Endothelial cell of umbilical vein (primary cell): ENCODE measurements around the gene PPP1R11. TPM values are rescaled to one million over a fixed set of nuclear protein-coding genes. Genes with fewer than 3 reads are reported as not detected.

ENCODE experiments used
- polyA plus RNA-seq, 4 experiments: library from polyadenylated mRNA; depleted of rRNA in 3 of 4; stranded (reverse) in 3 of 4; unstranded in 1 of 4; fragments of >200 nt; gene quantifications; 2 replicates each; pipeline versions ENCODE4 v1.2.1 to v1.2.3, GENCODE V29; 2011 to 2012; ENCODE audit warnings: missing spikeins in 1 of 4
- small RNA-seq: library from RNA; depleted of rRNA; stranded (forward); fragments of <200 nt; gene quantifications from one replicate; pipeline ENCODE3, GENCODE V24; 2012; ENCODE audit warnings: low replicate concordance, low read depth; ENCODE audit not compliant: insufficient read depth, insufficient read length
- total RNA-seq: library from RNA; stranded (reverse); gene quantifications from 2 replicates; pipeline ENCODE4 v1.2.3, GENCODE V29; 2021

Gene PPP1R11
- total and polyA plus RNA-seq, 2 donors (not counting 3 experiments of a cell fraction or from before 2014, with no cell fraction given), result 32.4 to 44.1 TPM

Small RNAs within 50 kb of the gene (small RNA-seq; reads per million reads assigned to genes)
- gene RF02218 (not detected), gene RF02219 (not detected), gene RF02220 (not detected)

Other genes with a start within 250 kb of the PPP1R11 start
- 0.24 TPM in 1 of 2 replicates, not detected in the other for gene HLA-G, start 239.4 kb upstream of the PPP1R11 start, total RNA-seq
- not detected in 2 replicates for gene HLA-G, start 239.4 kb upstream of the PPP1R11 start, polyA plus RNA-seq
- 153 and 294 TPM in 2 replicates for gene HLA-A, start 124.7 kb upstream of the PPP1R11 start, total RNA-seq
- 822 and 905 TPM in 2 replicates for gene HLA-A, start 124.7 kb upstream of the PPP1R11 start, polyA plus RNA-seq
- gene POLR1H, start 5.9 kb upstream of the PPP1R11 start, total RNA-seq, result 32.5 and 42.5 TPM in 2 replicates
- 65.3 and 66.7 TPM in 2 replicates for gene POLR1H, start 5.9 kb upstream of the PPP1R11 start, polyA plus RNA-seq
- not detected in 2 replicates for gene RNF39, start 8.6 kb downstream of the PPP1R11 start, total RNA-seq
- not detected in 2 replicates for gene RNF39, start 8.6 kb downstream of the PPP1R11 start, polyA plus RNA-seq
- gene TRIM31, start 45.9 kb downstream of the PPP1R11 start, total RNA-seq, result not detected in 2 replicates
- not detected in 2 replicates for gene TRIM31, start 45.9 kb downstream of the PPP1R11 start, polyA plus RNA-seq
- not detected in 2 replicates for gene TRIM40, start 68.9 kb downstream of the PPP1R11 start, total RNA-seq
- gene TRIM40, start 68.9 kb downstream of the PPP1R11 start, polyA plus RNA-seq, result not detected in 2 replicates
- gene TRIM10, start 94.0 kb downstream of the PPP1R11 start, total RNA-seq, result not detected in 2 replicates
- not detected in 2 replicates for gene TRIM10, start 94.0 kb downstream of the PPP1R11 start, polyA plus RNA-seq
- gene TRIM15, start 96.3 kb downstream of the PPP1R11 start, total RNA-seq, result not detected in 2 replicates
- not detected in 2 replicates for gene TRIM15, start 96.3 kb downstream of the PPP1R11 start, polyA plus RNA-seq
- gene TRIM26, start 146.2 kb downstream of the PPP1R11 start, total RNA-seq, result 34.5 and 35.0 TPM in 2 replicates
- 30.4 and 30.9 TPM in 2 replicates for gene TRIM26, start 146.2 kb downstream of the PPP1R11 start, polyA plus RNA-seq